ENCODE measurements around the gene BRINP3.
"Not testable (repeated sequence)": the region's sequence is repeated elsewhere in the genome, so short reads cannot be mapped to it uniquely, and the experiment has no call there.

The BRINP3 gene

DNA sequence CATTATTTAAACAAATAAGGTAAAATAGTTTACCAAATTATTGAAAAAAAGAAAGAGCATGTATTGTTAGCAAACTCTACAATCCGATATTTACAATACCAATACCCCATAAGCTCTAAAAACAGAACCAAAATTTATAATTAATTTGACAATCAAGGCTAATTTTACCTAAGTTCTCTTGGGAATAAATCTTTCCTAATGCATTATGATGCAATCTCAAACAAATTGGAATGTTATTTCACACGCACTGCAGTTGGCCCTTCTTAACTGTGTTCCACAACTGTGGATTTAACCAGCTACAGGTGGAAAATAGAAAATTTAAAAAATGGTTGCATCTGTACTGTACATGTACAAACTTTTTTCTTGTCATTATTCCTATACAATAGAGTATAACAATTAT, 300.1 kb downstream of the BRINP3 start:
- no peak for DNase-seq

GRCh38 chr1:190176776-190177175, 300.9 kb downstream of the BRINP3 start:
- DNase-seq = no peak

GRCh38 chr1:190175320-190175719, 302.3 kb downstream of the BRINP3 start:
- no peak for DNase-seq

GRCh38 chr1:190172651-190173430, 304.8 kb downstream of the BRINP3 start:
- peak; percentile 48 for DNase-seq

DNA sequence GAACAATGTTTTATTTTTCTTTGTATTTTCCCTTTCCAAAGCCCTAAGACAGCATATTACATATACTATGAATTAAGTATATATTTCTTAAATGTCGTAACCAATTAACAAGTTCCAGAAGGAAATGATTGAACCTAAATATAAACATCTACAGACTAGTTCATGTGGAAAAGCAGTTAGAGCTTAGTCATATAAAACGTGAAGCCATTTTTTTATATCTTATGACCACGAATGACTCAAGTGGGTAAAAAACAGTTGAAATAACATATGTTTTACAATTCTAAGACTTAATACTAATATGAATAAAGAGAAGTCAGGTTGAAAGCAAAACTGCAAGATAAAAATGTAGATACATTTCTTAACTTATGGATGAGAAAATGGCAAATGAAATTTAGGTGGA, 307.3 kb downstream of the BRINP3 start:
- no peak for DNase-seq

DNA sequence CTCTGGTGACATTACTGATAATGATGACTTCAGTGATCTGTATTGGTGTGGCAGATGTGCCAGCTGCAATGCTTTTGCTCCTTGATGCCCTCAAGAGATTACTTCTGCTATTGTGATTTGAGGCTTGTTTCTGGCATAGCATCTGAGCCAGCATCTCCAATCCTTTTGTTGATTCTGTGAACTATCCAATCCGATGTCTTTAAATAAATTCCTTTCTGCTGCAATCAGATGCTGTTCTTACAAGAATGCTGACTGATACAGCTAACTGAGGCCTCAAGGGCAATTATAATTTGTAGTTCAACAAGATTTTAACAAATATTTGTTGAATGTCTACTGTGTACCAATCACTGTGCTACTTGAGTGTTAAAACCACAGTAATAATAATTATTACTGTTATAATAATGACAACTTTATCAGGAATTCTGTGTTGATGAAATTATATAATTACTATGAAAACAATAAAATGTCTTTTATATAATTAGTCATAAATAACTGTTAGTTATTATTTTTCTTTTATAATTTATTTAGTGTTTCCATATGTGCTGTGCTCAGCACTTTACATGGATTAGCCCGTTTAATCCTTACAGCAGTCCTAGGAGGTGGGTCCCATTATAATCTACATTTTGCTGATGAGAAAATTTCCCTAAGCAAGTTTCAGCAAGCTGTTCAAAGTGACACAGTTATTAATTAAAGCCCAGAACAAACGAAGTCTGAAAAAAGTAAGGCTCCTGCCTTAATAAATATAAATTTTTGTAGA, 308.2 kb downstream of the BRINP3 start:
- DNase-seq = no peak

DNA sequence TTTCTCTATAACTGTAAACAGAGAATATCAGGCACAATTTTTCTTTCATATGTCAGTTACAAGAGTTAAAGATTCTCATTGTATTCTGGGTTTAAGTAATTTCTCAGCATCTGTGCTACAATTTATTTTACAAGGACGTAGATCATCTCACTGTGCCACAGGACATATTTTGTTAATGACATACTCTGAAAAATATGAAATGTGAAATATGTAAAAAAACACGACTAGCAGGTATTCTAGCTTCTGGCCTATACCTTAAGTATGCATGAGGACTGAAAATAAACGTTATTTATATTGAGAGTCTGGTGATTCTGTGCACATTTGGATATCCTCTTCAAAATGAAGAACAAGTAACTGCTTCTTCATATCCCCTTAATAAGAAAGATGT, 308.8 kb downstream of the BRINP3 start:
- no peak for DNase-seq

DNA sequence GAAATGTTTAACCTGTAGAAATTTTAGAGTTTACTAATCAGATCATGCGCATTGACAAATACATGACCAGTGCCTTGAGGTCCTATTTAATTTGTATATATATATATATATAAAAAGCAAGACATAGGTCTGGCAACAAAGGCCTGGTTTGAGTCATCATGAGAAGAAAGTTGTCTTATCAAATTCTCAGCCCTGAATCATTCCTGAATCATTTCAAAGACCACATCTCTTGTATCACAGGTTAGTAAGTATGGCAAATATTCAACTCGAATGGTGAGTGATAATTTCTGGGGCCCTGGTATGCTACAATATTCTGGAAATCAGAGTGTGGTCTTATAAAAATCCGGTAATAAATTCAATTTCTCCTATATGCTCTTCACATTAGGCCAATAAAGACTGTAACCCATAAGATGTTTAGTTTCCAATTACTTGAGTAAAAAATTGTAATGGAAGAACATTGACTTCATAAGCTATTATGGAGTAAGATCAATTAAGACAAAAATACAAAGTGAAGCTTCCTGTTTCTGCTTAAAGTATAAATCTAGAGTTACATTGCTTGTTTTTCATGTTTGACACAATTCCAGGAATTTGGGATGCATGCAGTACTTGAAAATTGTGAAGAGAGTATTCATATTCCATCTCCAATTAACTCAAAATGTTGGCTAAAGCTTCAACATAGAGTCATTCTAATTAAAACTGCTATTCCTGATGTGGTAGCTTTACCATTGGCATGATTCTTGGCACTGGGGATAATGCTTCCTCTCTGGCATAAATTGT, 309.4 kb downstream of the BRINP3 start:
- DNase-seq = no peak

GRCh38 chr1:190159146-190159545, 318.5 kb downstream of the BRINP3 start:
- DNase-seq = no peak

DNA sequence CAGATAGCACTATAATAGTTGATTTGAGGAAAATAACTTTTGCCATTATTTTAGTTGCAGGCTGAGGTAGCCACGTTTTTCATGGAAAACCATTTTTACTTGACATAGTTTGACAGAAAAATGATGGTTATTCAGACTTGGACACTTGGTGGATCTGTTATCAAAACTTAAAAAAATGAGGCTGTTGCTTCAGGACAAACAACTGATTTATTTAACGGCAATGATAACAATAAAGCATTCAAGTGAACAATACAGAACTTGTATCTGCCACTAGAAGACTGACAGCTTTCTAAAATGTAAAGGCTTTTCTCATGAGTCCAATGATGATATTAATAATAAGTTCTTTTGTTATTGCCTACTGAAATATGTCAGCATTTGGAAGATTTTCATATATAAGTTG, 322.9 kb downstream of the BRINP3 start:
- DNase-seq = no peak

GRCh38 chr1:190147616-190148015, 330.0 kb downstream of the BRINP3 start:
- no peak for DNase-seq

- no peak for DNase-seq
These were observed 333.0 kb downstream of the BRINP3 start for GRCh38 chr1:190144650-190145049.

DNA sequence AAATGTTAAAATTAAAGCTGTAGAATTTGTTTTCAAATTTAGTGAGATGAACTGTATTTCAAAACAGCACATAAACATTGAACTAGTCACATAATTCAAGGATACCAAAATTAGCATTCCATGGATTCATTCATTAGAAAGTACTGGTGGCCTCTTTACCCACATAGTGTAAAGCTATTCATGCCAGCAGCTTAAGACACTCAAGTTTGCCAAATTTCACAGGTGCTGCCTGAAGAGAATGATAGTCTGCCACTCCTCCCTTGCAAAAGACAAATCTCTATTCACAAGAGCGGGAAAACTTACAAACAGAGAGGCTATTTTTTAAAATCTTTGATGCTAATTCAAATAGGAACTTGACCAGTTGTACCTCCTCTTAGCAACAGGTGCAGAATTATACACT, 337.0 kb downstream of the BRINP3 start:
- no peak for DNase-seq

GRCh38 chr1:190138702-190139101, 339.0 kb downstream of the BRINP3 start:
- no peak for DNase-seq

DNA sequence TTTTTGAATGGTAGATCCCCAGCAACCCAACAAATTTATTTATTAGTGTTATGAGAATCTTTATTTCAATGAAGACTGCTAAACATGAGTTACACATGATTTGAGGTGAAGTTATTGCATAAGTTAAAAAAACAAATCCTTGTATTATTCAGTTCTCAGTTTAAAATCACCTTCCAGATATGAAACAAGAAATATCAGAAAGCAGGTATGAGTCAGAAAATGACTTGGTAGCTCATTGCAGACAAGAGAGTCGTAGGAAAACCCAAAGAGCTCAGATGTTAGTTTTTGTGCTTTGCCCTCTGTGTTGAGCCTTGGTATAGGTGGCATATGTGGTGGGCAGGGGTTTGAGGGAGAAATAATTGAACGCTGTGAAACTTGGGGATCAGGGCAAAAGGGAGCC, 339.4 kb downstream of the BRINP3 start:
- no peak for DNase-seq

DNA sequence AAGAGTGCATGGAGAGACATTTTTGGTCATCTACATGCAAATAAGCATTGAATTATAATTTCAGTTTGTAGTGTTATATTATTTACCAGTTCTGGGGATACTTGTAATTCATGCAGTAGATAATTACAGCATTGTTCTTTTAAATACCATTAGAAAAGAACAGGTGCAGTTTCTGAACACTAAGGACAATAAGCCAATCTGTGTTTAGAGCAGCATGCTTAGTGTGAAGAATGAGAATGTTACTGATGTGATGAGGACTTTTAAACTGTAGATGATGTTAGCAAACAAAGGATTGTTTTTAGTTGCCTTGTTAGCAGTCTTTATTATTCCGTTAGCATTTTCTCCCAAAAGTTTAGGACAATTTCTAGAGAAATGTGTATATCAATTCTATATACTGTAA, 348.3 kb downstream of the BRINP3 start:
- DNase-seq = no peak

DNA sequence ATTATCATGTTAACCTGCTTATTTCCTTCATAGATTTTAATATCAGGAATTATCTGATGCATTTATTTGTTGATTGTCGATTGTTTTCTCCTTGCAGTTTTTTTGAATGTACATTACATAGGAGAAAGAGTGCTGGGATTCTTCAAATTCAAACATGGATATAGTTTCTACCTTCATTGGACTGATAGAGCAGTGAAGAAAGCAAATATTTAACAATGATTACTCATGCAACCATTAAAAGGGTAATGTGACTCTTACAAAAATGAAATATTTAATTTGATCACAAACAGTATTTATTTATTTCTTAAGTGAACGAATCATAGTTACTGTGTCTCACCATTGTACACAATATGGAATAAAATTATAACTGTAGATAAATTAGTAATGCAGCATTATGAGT, 350.9 kb downstream of the BRINP3 start:
- DNase-seq = no peak

DNA sequence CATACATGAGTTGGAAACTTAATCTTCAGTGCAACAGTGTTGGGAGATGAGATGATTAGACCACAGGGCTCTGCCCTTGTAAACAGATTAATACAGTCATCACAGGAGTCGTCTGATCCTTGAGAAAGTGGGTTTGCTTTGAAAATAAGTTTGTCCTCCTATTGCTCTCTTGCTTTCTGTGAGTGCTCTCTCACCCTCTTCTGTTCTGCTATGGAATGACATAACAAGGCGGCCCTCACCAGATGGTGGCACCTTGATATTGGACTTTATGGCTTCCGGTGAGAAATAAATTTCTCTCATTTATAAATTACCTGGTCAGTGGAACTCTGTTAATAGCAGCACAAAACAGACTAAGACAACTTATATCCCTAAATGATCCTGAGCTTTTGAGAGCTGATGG, 353.6 kb downstream of the BRINP3 start:
- DNase-seq = no peak

- DNase-seq = not testable (repeated sequence)
These were observed 357.1 kb downstream of the BRINP3 start for GRCh38 chr1:190120564-190120963.

GRCh38 chr1:190119683-190120082, 358.0 kb downstream of the BRINP3 start:
- DNase-seq = no peak

GRCh38 chr1:190116921-190117320, 360.7 kb downstream of the BRINP3 start:
- DNase-seq = no peak

DNA sequence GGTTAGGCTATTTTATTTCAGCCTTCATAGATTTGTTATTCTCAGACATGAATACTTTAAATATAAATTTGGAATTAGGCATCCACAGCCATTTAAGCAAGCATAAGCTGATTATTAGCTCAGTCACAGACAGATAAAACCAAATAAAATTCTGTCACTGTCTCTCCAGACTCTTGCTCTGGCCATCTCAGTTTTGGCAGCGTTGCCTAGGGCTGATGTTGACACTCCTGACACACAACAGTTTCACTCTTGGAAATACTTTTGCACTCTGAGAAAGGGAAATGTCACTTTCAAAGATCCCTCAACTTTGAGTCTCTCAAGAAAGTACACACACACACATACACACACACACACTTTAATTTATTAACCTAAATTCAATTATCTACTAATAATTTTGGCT, 372.7 kb downstream of the BRINP3 start:
- no peak for DNase-seq

DNA sequence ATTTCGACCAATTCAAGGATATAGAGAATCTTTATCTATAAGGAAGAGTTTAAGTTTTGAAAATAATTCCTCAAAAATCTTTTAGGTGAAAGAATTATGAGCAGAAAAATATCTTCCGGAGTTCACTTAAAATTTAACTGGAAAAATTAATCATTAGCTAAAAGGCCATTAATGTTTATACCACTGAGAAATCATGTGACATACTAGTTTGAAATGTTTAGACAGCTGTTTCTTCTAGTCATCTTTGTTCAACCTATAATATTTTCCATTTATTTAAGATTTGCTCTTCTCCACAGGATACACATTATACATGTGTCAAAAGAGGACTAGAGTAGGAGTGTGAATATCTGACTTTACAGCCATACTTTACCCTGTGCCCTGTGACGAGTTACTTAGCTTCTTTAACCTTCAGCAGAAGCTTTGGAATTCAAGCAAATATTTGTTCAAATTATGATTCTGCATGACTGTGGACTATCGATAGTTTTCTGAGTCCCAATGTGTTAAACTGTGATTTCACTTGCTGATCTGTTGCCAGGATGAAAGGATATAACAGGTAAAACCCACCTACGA, 374.8 kb downstream of the BRINP3 start:
- DNase-seq = no peak
